HEK293 (cell line): ENCODE measurements around the gene CTDSP2.
A peak's percentile ranks its signal among the peaks of the same experiment; 100 is the strongest.

Experiments
- CTCF ChIA-PET: fragments of 350-600 bp; formaldehyde crosslinking; extraction: SDS; loops from one replicate; lab custom pipeline; 2021; ENCODE audit warnings: antibody characterized with exemption; lab: Yijun Ruan, JAX
- POLR2A ChIA-PET: fragments of 300-600 bp; formaldehyde crosslinking; extraction: SDS; loops from one replicate; lab custom pipeline; 2020; ENCODE audit warnings: antibody characterized with exemption, inconsistent platforms; lab: Yijun Ruan, JAX
- H3K27ac ChIP-seq: fragments of 200-500 bp; sonication (Bioruptor generic); 2 replicates; pipeline ENCODE4 v1.5.1; 2014; ENCODE audit warnings: low read depth, low read length, control low read depth, inconsistent platforms; ENCODE audit errors: extremely low read depth
- H3K36me3 ChIP-seq, 2 experiments: fragments of 200-500 bp in 1 of 2; sonication (Bioruptor generic) in 1 of 2; 1 replicate in 1 of 2; 2 replicates in 1 of 2; pipeline ENCODE4 v1.5.1; 2014 to 2017; ENCODE audit warnings: inconsistent platforms in 2 of 2, low read length in 2 of 2; ENCODE audit not compliant: control insufficient read depth in 2 of 2, insufficient read depth in 1 of 2
- H3K4me1 ChIP-seq: fragments of 200-500 bp; sonication (Bioruptor generic); 2 replicates; pipeline ENCODE4 v1.5.1; 2014; ENCODE audit warnings: mild to moderate bottlenecking, low read length, inconsistent platforms; ENCODE audit not compliant: control insufficient read depth, insufficient read depth
- H3K4me3 ChIP-seq: 2 replicates; pipeline ENCODE4 v1.5.1; 2011; ENCODE audit warnings: low read depth, mild to moderate bottlenecking, control low read depth, low read length, moderate library complexity
- H3K9me3 ChIP-seq: fragments of 200-500 bp; sonication (Bioruptor generic); 2 replicates; pipeline ENCODE4 v1.5.1; 2014; ENCODE audit warnings: low read depth, low read length, inconsistent platforms; ENCODE audit not compliant: control insufficient read depth, insufficient read depth
- AEBP2 ChIP-seq: fragments of 450-650 bp; formaldehyde crosslinking; IDR thresholded peaks from 2 replicates; pipeline ENCODE4 v1.5.1; 2016; ENCODE audit warnings: missing biosample characterization, missing genetic modification characterization, borderline replicate concordance
- CTCF ChIP-seq: fragments of 450-650 bp; formaldehyde crosslinking; IDR thresholded peaks from 2 replicates; pipeline ENCODE4 v1.5.1; 2016; ENCODE audit warnings: missing biosample characterization, missing genetic modification characterization
- PRDM1 ChIP-seq: fragments of 450-650 bp; formaldehyde crosslinking; IDR thresholded peaks from 2 replicates; pipeline ENCODE4; 2016; ENCODE audit warnings: missing biosample characterization, missing genetic modification characterization
- SALL2 ChIP-seq: fragments of 450-650 bp; formaldehyde crosslinking; IDR thresholded peaks from 2 replicates; pipeline ENCODE4 v1.5.0; 2017; ENCODE audit warnings: missing biosample characterization, mild to moderate bottlenecking, missing genetic modification characterization, borderline replicate concordance
- SCRT1 ChIP-seq: fragments of 450-650 bp; formaldehyde crosslinking; IDR thresholded peaks from 2 replicates; pipeline ENCODE4 v1.5.1; 2016; ENCODE audit warnings: missing biosample characterization, missing genetic modification characterization, borderline replicate concordance
- ZBTB20 ChIP-seq: fragments of 450-650 bp; formaldehyde crosslinking; IDR thresholded peaks from 2 replicates; pipeline ENCODE4 v1.5.1; 2016; ENCODE audit warnings: missing biosample characterization, missing genetic modification characterization
- ZFP69B ChIP-seq: fragments of 450-650 bp; formaldehyde crosslinking; IDR thresholded peaks from 2 replicates; pipeline ENCODE4 v1.5.1; 2016; ENCODE audit warnings: missing biosample characterization, missing genetic modification characterization
- ZNF114 ChIP-seq: fragments of 450-650 bp; formaldehyde crosslinking; IDR thresholded peaks from 2 replicates; pipeline ENCODE4 v1.5.0; 2017; ENCODE audit warnings: missing biosample characterization, missing genetic modification characterization
- ZNF18 ChIP-seq: fragments of 450-650 bp; formaldehyde crosslinking; IDR thresholded peaks from 2 replicates; pipeline ENCODE4 v1.5.1; 2016; ENCODE audit warnings: missing biosample characterization, missing genetic modification characterization
- ZNF2 ChIP-seq: fragments of 450-650 bp; formaldehyde crosslinking; IDR thresholded peaks from 2 replicates; pipeline ENCODE4 v1.5.1; 2016; ENCODE audit warnings: missing biosample characterization, missing genetic modification characterization
- ZNF239 ChIP-seq: fragments of 450-650 bp; formaldehyde crosslinking; IDR thresholded peaks from 2 replicates; pipeline ENCODE4 v1.5.1; 2016; ENCODE audit warnings: missing biosample characterization, missing genetic modification characterization
- ZNF366 ChIP-seq: fragments of 450-650 bp; formaldehyde crosslinking; conservative IDR thresholded peaks from 2 replicates; pipeline ENCODE4 v1.5.1; 2016; ENCODE audit warnings: missing biosample characterization, missing genetic modification characterization
- ZNF394 ChIP-seq: fragments of 450-650 bp; formaldehyde crosslinking; IDR thresholded peaks from 2 replicates; pipeline ENCODE4 v1.5.1; 2016; ENCODE audit warnings: missing biosample characterization, missing genetic modification characterization, mild to moderate bottlenecking, moderate library complexity, borderline replicate concordance
- ZNF518A ChIP-seq: fragments of 450-650 bp; formaldehyde crosslinking; conservative IDR thresholded peaks from 2 replicates; pipeline ENCODE4 v1.5.1; 2016; ENCODE audit warnings: low read depth, missing biosample characterization, missing genetic modification characterization
- ZNF600 ChIP-seq: fragments of 450-650 bp; formaldehyde crosslinking; IDR thresholded peaks from 2 replicates; pipeline ENCODE4 v1.5.1; 2016; ENCODE audit warnings: missing biosample characterization, missing genetic modification characterization
- ZNF645 ChIP-seq: fragments of 450-650 bp; formaldehyde crosslinking; IDR thresholded peaks from 2 replicates; pipeline ENCODE4; 2016; ENCODE audit warnings: missing biosample characterization, missing genetic modification characterization
- ZNF664 ChIP-seq: fragments of 450-650 bp; formaldehyde crosslinking; IDR thresholded peaks from 2 replicates; pipeline ENCODE4 v1.5.1; 2016; ENCODE audit warnings: missing biosample characterization, missing genetic modification characterization
- ZSCAN5A ChIP-seq: fragments of 450-650 bp; formaldehyde crosslinking; IDR thresholded peaks from 2 replicates; pipeline ENCODE4 v1.5.1; 2016; ENCODE audit warnings: missing biosample characterization, missing genetic modification characterization

Gene CTDSP2

GRCh38 chr12:57895389-57896114 is 49.0 kb upstream of the CTDSP2 start:
- Histone ChIP-seq H3K4me1 (peaks cover 15% of the 10 kb centered on the region), H3K27ac (peak overlapping the region; percentile 69; the same call in 1 of the 2 replicates), H3K36me3 (no peaks in the 10 kb centered on the region), H3K4me3 (no peak overlapping the region), H3K9me3 (no peaks in the 10 kb centered on the region)
- CTCF ChIA-PET, result interaction anchor here (0.6 to 3.3 kb wide), 16 partner anchors 8 to 1254 kb away, joined by 3 to 36 read pairs (median 4); partner anchors contain the start of gene TSFM
- TF ChIP-seq PRDM1 (tag by site-specific recombination) (peak; percentile 52; the same call in 1 of the 2 replicates), SALL2 (tag by site-specific recombination) (no peak), SCRT1 (tag by site-specific recombination) (no peak), ZNF2 (0 out of 2 replicates have a peak, but pooled peaks have one; percentile 14), ZNF394 (0 out of 2 replicates have a peak, but pooled peaks have one; percentile 25), ZNF518A (tag by site-specific recombination) (no peak)
- POLR2A ChIA-PET, result interaction anchor here (0.5 to 5.0 kb wide), 10 partner anchors 9 to 182 kb away, joined by 3 to 61 read pairs (median 6); partner anchors contain the start of genes ATP23, CTDSP2, EEF1AKMT3 and METTL1

- CTCF ChIA-PET, result interaction anchor here (0.8 to 3.3 kb wide), 10 partner anchors 9 to 1255 kb away, joined by 3 to 36 read pairs (median 4); partner anchors contain the start of gene TSFM
- no peak overlapping the region for H3K4me3 ChIP-seq
- TF ChIP-seq ZNF394 (no peak), ZNF18 (tag by site-specific recombination) (no peak), ZNF645 (tag by site-specific recombination) (no peak), ZNF114 (no peak), ZNF239 (no peak), CTCF (tag by site-specific recombination) (no peak), ZNF600 (tag by site-specific recombination) (peak; percentile 56), ZNF664 (tag by site-specific recombination) (no peak), ZNF366 (no peak), ZFP69B (tag by site-specific recombination) (no peak), ZSCAN5A (tag by site-specific recombination) (no peak), AEBP2 (no peak), ZBTB20 (peak; percentile 44)
Measured at GRCh38 chr12:57894399-57895292, 48.1 kb upstream of the CTDSP2 start.

More at GRCh38 chr12:57894399-57895292, 48.1 kb upstream of the CTDSP2 start:
- H3K36me3 ChIP-seq, result no peaks in the 10 kb centered on the region
- H3K9me3 ChIP-seq, result no peaks in the 10 kb centered on the region
- POLR2A ChIA-PET, result interaction anchor here (0.9 to 5.0 kb wide), 8 partner anchors 30 to 77 kb away, joined by 3 to 61 read pairs (median 4); partner anchors contain the start of genes ATP23 and CTDSP2
- H3K4me1 ChIP-seq, result peaks cover 15% of the 10 kb centered on the region
- peak overlapping the region; percentile 53 for H3K27ac ChIP-seq
